ENCODE data around the gene OVCH1. TPM values are rescaled to one million over a fixed set of nuclear protein-coding genes. Genes with fewer than 3 reads are reported as not detected.

Gene OVCH1
- total RNA-seq, 1 experiment from 2014 or later: not detected

DNA sequence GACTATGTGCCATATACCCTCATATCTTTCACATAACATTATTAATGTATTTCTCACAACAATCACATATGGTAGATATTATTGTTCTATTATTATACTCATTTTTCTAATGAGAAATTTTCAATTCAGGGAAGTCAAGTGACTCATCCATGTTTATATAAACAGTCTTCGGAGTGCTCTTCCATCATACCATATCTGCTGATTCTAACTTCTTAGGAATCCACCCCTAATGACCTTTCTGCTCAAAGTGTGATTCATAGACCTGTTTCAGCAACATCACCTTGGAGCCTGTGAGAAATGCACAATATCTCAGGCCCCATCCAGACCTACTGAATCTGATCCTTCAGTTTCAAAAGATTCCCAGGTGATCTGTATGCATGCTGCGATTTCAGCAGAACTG lies 39.8 kb upstream of the OVCH1 start:
- H2BK5ac ChIP-seq (ENCODE audit: insufficient read length, low read length): no peak overlapping the region
- H3K18ac ChIP-seq (ENCODE audit: insufficient read length, low read depth, low read length): no peak overlapping the region
- no peaks in the 10 kb centered on the region for H3K23me2 ChIP-seq (ENCODE audit: insufficient read length, low read depth, low read length, poor library complexity, severe bottlenecking)
- no peaks in the 10 kb centered on the region for H3K36me3 Mint-ChIP-seq (ENCODE audit: insufficient read depth in 1 of 3, low read depth in 3 of 3)
- no peak overlapping the region for H3K56ac ChIP-seq (ENCODE audit: insufficient read length, low read depth, low read length)
- H3K27ac ChIP-seq (ENCODE audit: insufficient read length, low read depth, low read length): no peak overlapping the region
- no peak overlapping the region for H3K23ac ChIP-seq (ENCODE audit: insufficient read length, low read depth, low read length)
- no peak overlapping the region for H4K5ac ChIP-seq (ENCODE audit: insufficient read length, low read depth, low read length)
- H2BK20ac ChIP-seq (ENCODE audit: low read depth, low read length, poor library complexity, severe bottlenecking): no peak overlapping the region
- no peak overlapping the region for H3K4ac ChIP-seq (ENCODE audit: low read depth, low read length)
- H3K4me1 Mint-ChIP-seq: 0 out of 4 replicates have a peak, but pooled peaks cover 0 to 3% of the 10 kb centered on the region in 2 experiments
- no peaks in the 10 kb centered on the region for H3K27me3 Mint-ChIP-seq (ENCODE audit: low read depth)
- H2BK12ac ChIP-seq (ENCODE audit: insufficient read length, low read depth, low read length): no peak overlapping the region
- H3K79me1 ChIP-seq (ENCODE audit: insufficient read depth, low read depth, low read length, poor library complexity, severe bottlenecking): no peaks in the 10 kb centered on the region
- H3T11ph ChIP-seq (ENCODE audit: low read length): no peak overlapping the region
- H4K8ac ChIP-seq (replicated peaks; ENCODE audit: insufficient read length, low read depth, low read length): no peak overlapping the region
- TF ChIP-seq, protein P1, sequence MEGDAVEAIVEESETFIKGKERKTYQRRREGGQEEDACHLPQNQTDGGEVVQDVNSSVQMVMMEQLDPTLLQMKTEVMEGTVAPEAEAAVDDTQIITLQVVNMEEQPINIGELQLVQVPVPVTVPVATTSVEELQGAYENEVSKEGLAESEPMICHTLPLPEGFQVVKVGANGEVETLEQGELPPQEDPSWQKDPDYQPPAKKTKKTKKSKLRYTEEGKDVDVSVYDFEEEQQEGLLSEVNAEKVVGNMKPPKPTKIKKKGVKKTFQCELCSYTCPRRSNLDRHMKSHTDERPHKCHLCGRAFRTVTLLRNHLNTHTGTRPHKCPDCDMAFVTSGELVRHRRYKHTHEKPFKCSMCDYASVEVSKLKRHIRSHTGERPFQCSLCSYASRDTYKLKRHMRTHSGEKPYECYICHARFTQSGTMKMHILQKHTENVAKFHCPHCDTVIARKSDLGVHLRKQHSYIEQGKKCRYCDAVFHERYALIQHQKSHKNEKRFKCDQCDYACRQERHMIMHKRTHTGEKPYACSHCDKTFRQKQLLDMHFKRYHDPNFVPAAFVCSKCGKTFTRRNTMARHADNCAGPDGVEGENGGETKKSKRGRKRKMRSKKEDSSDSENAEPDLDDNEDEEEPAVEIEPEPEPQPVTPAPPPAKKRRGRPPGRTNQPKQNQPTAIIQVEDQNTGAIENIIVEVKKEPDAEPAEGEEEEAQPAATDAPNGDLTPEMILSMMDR (conservative IDR thresholded peaks at IDR 0.05): no peak
- no peaks in the 10 kb centered on the region for H3K79me2 ChIP-seq (ENCODE audit: insufficient read depth, low read length)
- no CpG with 5 or more reads among the region's 2 CpGs for WGBS (ENCODE audit: extremely low coverage, insufficient read length, low lambda C conversion rate)
- no peak overlapping the region for H3K4me2 ChIP-seq (ENCODE audit: insufficient read depth, insufficient read length, low read length)
- H3K9ac ChIP-seq (ENCODE audit: extremely low read depth, insufficient read length, low read length): no peak overlapping the region
- no peak overlapping the region for H3K4me3 Mint-ChIP-seq
- DNase-seq: no peak
- no peak overlapping the region for H2BK120ac ChIP-seq (ENCODE audit: low read depth, low read length, poor library complexity, severe bottlenecking)
- H4K20me1 ChIP-seq (ENCODE audit: control insufficient read depth, insufficient read depth, insufficient read length): no peaks in the 10 kb centered on the region
- H4K91ac ChIP-seq (ENCODE audit: insufficient read length, low read depth, low read length): no peak overlapping the region
- no peaks in the 10 kb centered on the region for H3K9me3 Mint-ChIP-seq
- H3K4me1 ChIP-seq (ENCODE audit: insufficient read depth, low read length): no peaks in the 10 kb centered on the region
- H2BK15ac ChIP-seq (ENCODE audit: low read depth, low read length): no peak overlapping the region
- H3K9me3 ChIP-seq (ENCODE audit: control insufficient read depth, low read depth, low read length): no peaks in the 10 kb centered on the region
- H3K27ac Mint-ChIP-seq: peak overlapping the region in 1 of 3 experiments; percentile 53; a peak in 1 of 7 replicates
- no peak overlapping the region for H2AFZ ChIP-seq (ENCODE audit: low read length)
- no peak overlapping the region for H2AK5ac ChIP-seq (ENCODE audit: insufficient read length, low read length)
- no peaks in the 10 kb centered on the region for H3K27me3 ChIP-seq (ENCODE audit: insufficient read depth, low read length)
- no peak overlapping the region for H3K14ac ChIP-seq (ENCODE audit: insufficient read depth, low read length)
